H1 (cell line): ENCODE data around the gene ADAMTS8. TPM values are rescaled to one million over a fixed set of nuclear protein-coding genes. Genes with fewer than 3 reads are reported as not detected.

ENCODE experiments used
- CTCF ChIA-PET: fragments of 300-600 bp; sonication (Branson Sonifier 250); formaldehyde crosslinking; loops from one replicate; lab custom pipeline; 2021; ENCODE audit not compliant: partially characterized antibody; lab: Charles Lee
- POLR2A ChIA-PET: fragments of 300-600 bp; sonication (Branson Sonifier 250); formaldehyde crosslinking; loops from one replicate; lab custom pipeline; 2021; ENCODE audit warnings: inconsistent platforms; ENCODE audit not compliant: partially characterized antibody; lab: Charles Lee
- DNase-seq, 2 experiments: peaks; one replicate each; pipeline versions ENCODE4 v3.0.0 to v3.0.0-alpha.2; 2010 to 2022; ENCODE audit warnings: low spot score in 2 of 2, low read depth in 1 of 2, mixed read lengths in 1 of 2
- FAIRE-seq: peaks from 2 replicates; lab custom pipeline; 2011; peaks lifted over from hg19 to GRCh38; lab: Jason Lieb, UNC
- H2AFZ ChIP-seq: 2 replicates; pipeline ENCODE4 v1.8.1; 2012; ENCODE audit warnings: low read length, inconsistent platforms
- H2AK5ac ChIP-seq: 2 replicates; pipeline ENCODE4 v1.6.1; 2013; ENCODE audit warnings: low read depth, low read length
- H2BK120ac ChIP-seq: replicated peaks from 2 replicates; pipeline ENCODE3; 2013; ENCODE audit warnings: low read depth, low read length, inconsistent platforms
- H2BK12ac ChIP-seq: 2 replicates; pipeline ENCODE4 v1.6.1; 2013; ENCODE audit warnings: low read depth, low read length
- H2BK15ac ChIP-seq: 2 replicates; pipeline ENCODE4 v1.6.1; 2013; ENCODE audit warnings: low read length
- H2BK20ac ChIP-seq: 2 replicates; pipeline ENCODE4 v1.6.1; 2013; ENCODE audit warnings: low read length
- H2BK5ac ChIP-seq: 2 replicates; pipeline ENCODE4 v1.6.1; 2013; ENCODE audit warnings: low read depth, low read length
- H3K14ac ChIP-seq: 2 replicates; pipeline ENCODE4 v1.6.1; 2013; ENCODE audit warnings: inconsistent platforms; ENCODE audit not compliant: insufficient read length
- H3K18ac ChIP-seq: 2 replicates; pipeline ENCODE4 v1.6.1; 2013; ENCODE audit warnings: low read length; ENCODE audit errors: extremely low read depth
- H3K23ac ChIP-seq: 2 replicates; pipeline ENCODE4 v1.6.1; 2013; ENCODE audit warnings: inconsistent platforms; ENCODE audit not compliant: insufficient read length
- H3K23me2 ChIP-seq: 2 replicates; pipeline ENCODE4 v1.6.1; 2013; ENCODE audit warnings: low read depth, low read length
- H3K27ac ChIP-seq: 2 replicates; pipeline ENCODE4 v1.6.1; 2011; ENCODE audit warnings: low read depth, low read length, inconsistent platforms
- H3K27me3 ChIP-seq, 4 experiments: replicated peaks in 1 of 4; 1 replicate in 1 of 4; 2 replicates in 3 of 4; pipeline versions ENCODE4 v1.6.1 to v1.8.1; 2011 to 2013; ENCODE audit warnings: low read length in 3 of 4, mild to moderate bottlenecking in 3 of 4, inconsistent platforms in 2 of 4, mixed read lengths in 2 of 4, moderate library complexity in 1 of 4; ENCODE audit not compliant: control insufficient read depth in 3 of 4, insufficient read depth in 3 of 4; ENCODE audit errors: extremely low read depth in 1 of 4
- H3K36me3 ChIP-seq, 4 experiments: 2 replicates each; pipeline versions ENCODE4 v1.6.1 to v1.8.1; 2011 to 2013; ENCODE audit warnings: mild to moderate bottlenecking in 4 of 4, low read length in 3 of 4, moderate library complexity in 2 of 4, control low read depth in 1 of 4, inconsistent platforms in 1 of 4; ENCODE audit not compliant: insufficient read depth in 4 of 4, control insufficient read depth in 2 of 4
- H3K4ac ChIP-seq: replicated peaks from 2 replicates; pipeline ENCODE3; 2013; ENCODE audit warnings: low read length, low read depth, mixed read lengths, inconsistent platforms; ENCODE audit not compliant: insufficient read length
- H3K4me1 ChIP-seq, 4 experiments: replicated peaks in 1 of 4; 1 replicate in 1 of 4; 2 replicates in 3 of 4; pipeline versions ENCODE4 v1.6.1 to v1.8.1; 2011 to 2013; ENCODE audit warnings: low read length in 3 of 4, inconsistent platforms in 2 of 4, mixed read lengths in 1 of 4; ENCODE audit not compliant: insufficient read depth in 4 of 4, control insufficient read depth in 3 of 4
- H3K4me2 ChIP-seq, 2 experiments: 2 replicates each; pipeline versions ENCODE4 v1.6.1 to v1.8.1; 2011 to 2013; ENCODE audit warnings: low read depth in 2 of 2, low read length in 2 of 2, control low read depth in 1 of 2, inconsistent platforms in 1 of 2, mild to moderate bottlenecking in 1 of 2; ENCODE audit not compliant: insufficient read depth in 1 of 2
- H3K4me3 ChIP-seq, 4 experiments: fragments of 200-600, 300-600 bp in 1 of 4; sonication (generic), shearing (Covaris generic), sonication (Bioruptor Twin) in 1 of 4; 2 replicates each; pipeline versions ENCODE4 v1.5.1 to v1.8.1; 2011 to 2016; ENCODE audit warnings: low read length in 4 of 4, low read depth in 3 of 4, control low read depth in 2 of 4, inconsistent platforms in 2 of 4, mild to moderate bottlenecking in 2 of 4, mixed read lengths in 1 of 4, moderate library complexity in 1 of 4; ENCODE audit not compliant: insufficient read depth in 2 of 4; ENCODE audit errors: extremely low read depth in 1 of 4
- H3K56ac ChIP-seq: replicated peaks from 2 replicates; pipeline ENCODE3; 2013; ENCODE audit warnings: low read depth, mild to moderate bottlenecking, mixed read lengths, low read length, inconsistent platforms; ENCODE audit not compliant: insufficient read length
- H3K79me1 ChIP-seq: 2 replicates; pipeline ENCODE4 v1.6.1; 2013; ENCODE audit warnings: low read depth, low read length, control low read depth
- H3K79me2 ChIP-seq, 2 experiments: 2 replicates each; pipeline versions ENCODE4 v1.6.1 to v1.8.1; 2012 to 2013; ENCODE audit warnings: low read length in 2 of 2, mild to moderate bottlenecking in 2 of 2, inconsistent platforms in 1 of 2; ENCODE audit not compliant: insufficient read depth in 2 of 2, control insufficient read depth in 1 of 2
- H3K9ac ChIP-seq, 4 experiments: replicated peaks in 1 of 4; 1 replicate in 1 of 4; 2 replicates in 3 of 4; pipeline versions ENCODE4 v1.6.1 to v1.8.1; 2011 to 2013; ENCODE audit warnings: low read depth in 3 of 4, low read length in 3 of 4, control low read depth in 2 of 4, mild to moderate bottlenecking in 2 of 4, moderate library complexity in 2 of 4, inconsistent platforms in 1 of 4; ENCODE audit errors: extremely low read depth in 1 of 4
- H3K9me3 ChIP-seq, 2 experiments: 2 replicates each; pipeline versions ENCODE4 v1.6.1 to v1.8.1; 2012 to 2013; ENCODE audit warnings: mild to moderate bottlenecking in 2 of 2, moderate library complexity in 2 of 2, control low read depth in 1 of 2, inconsistent platforms in 1 of 2, low read depth in 1 of 2, low read length in 1 of 2, mixed read lengths in 1 of 2; ENCODE audit not compliant: insufficient read depth in 2 of 2
- H4K20me1 ChIP-seq, 2 experiments: replicated peaks in 1 of 2; 2 replicates each; pipeline versions ENCODE3 to v1.8.1; 2011 to 2013; ENCODE audit warnings: inconsistent platforms in 2 of 2, low read length in 2 of 2, mild to moderate bottlenecking in 1 of 2; ENCODE audit not compliant: insufficient read depth in 2 of 2, control insufficient read depth in 1 of 2
- H4K5ac ChIP-seq: 2 replicates; pipeline ENCODE4 v1.6.1; 2013; ENCODE audit warnings: low read length, low read depth, mixed read lengths, inconsistent platforms; ENCODE audit not compliant: insufficient read length
- H4K8ac ChIP-seq: 2 replicates; pipeline ENCODE4 v1.8.0; 2013; ENCODE audit warnings: mild to moderate bottlenecking, moderate library complexity, low read length, inconsistent platforms; ENCODE audit not compliant: insufficient read depth; ENCODE audit errors: extremely low read depth
- H4K91ac ChIP-seq: replicated peaks from 2 replicates; pipeline ENCODE3; 2013; ENCODE audit warnings: low read length, mixed read lengths, inconsistent platforms; ENCODE audit not compliant: insufficient read length
- CTBP2 ChIP-seq: IDR thresholded peaks from 2 replicates; pipeline ENCODE4 v1.7.0; 2011; ENCODE audit warnings: borderline replicate concordance, mild to moderate bottlenecking, moderate library complexity, mixed read lengths, low read length; ENCODE audit not compliant: insufficient read depth, insufficient read length
- WGBS, 2 experiments: shearing (Covaris generic) in 1 of 2; methylation state at CpG; one replicate each; pipeline versions ENCODE4 v1.1.6 to v1.1.7; 2013 to 2015; ENCODE audit warnings: low lambda C conversion rate in 2 of 2, mixed read lengths in 2 of 2, inconsistent platforms in 1 of 2, low coverage in 1 of 2, missing lambda C conversion rate in 1 of 2; ENCODE audit not compliant: insufficient replicate concordance in 2 of 2, insufficient coverage in 1 of 2, insufficient read length in 1 of 2; ENCODE audit errors: extremely low coverage in 1 of 2, missing lambda C conversion rate in 1 of 2; 5-methylcytosine and 5-hydroxymethylcytosine counted together
- polyA plus RNA-seq, 7 experiments: library from polyadenylated mRNA; depleted of rRNA in 3 of 7; stranded (reverse) in 5 of 7; unstranded in 2 of 7; fragments of >200 nt in 5 of 7; fragments of 200-250 nt in 2 of 7; gene quantifications; 1 replicate in 5 of 7; 2 replicates in 1 of 7; 4 replicates in 1 of 7; pipeline versions ENCODE4 v1.2.1 to v1.2.3, GENCODE V29; 2011 to 2013; ENCODE audit warnings: missing spikeins in 2 of 7, mixed read lengths in 2 of 7
- total RNA-seq: library from RNA; stranded (reverse); fragmentation: NEBNext Ultra II Directional; extraction: Animal tissue kit (Norgen Biotek cat#: 25700); gene quantifications from 2 replicates; pipeline ENCODE4 v1.2.1, GENCODE V29; 2021

ADAMTS8 gene
- total and polyA plus RNA-seq, 2 of the 8 experiments (the other 6 are each of a cell fraction or from before 2014, with no cell fraction given), result 9.3 to 16.6 TPM

GRCh38 chr11:130467116-130467900, 38.9 kb upstream of the ADAMTS8 start:
- DNase-seq (no peak), FAIRE-seq (no peak)
- no peaks in the 10 kb centered on the region for H3K27me3 ChIP-seq
- no peaks in the 10 kb centered on the region for H3K4me1 ChIP-seq
- no peak overlapping the region for H2BK12ac ChIP-seq
- no peaks in the 10 kb centered on the region for H3K79me2 ChIP-seq
- H3K36me3 ChIP-seq, result no peaks in the 10 kb centered on the region; a peak in 1 of 8 replicates
- H3K9me3 ChIP-seq, result no peaks in the 10 kb centered on the region
- peaks cover 0 to 2% of the 10 kb centered on the region in 2 experiments for H4K20me1 ChIP-seq
- no peak overlapping the region for H3K14ac ChIP-seq
- CTCF ChIA-PET, result interaction anchor here (1.6 kb wide), 1 partner anchor 392 kb away, joined by 5 read pairs; no protein-coding TSS in a partner anchor
- no peak overlapping the region for H2BK5ac ChIP-seq
- H2BK15ac ChIP-seq, result no peak overlapping the region
- no peak overlapping the region for H2BK20ac ChIP-seq
- H3K23me2 ChIP-seq, result peaks cover 2% of the 10 kb centered on the region; the same call in 1 of the 2 replicates
- H2AK5ac ChIP-seq, result no peak overlapping the region
- no peak overlapping the region for H4K5ac ChIP-seq
- H2BK120ac ChIP-seq, result no peak overlapping the region
- H3K56ac ChIP-seq, result no peak overlapping the region
- no peak overlapping the region for H3K23ac ChIP-seq
- H3K4me2 ChIP-seq, result no peak overlapping the region
- no peak overlapping the region for H4K91ac ChIP-seq
- no peak overlapping the region for H3K18ac ChIP-seq
- 85% methylated on average over 10 of the region's 10 CpGs; no CpG with 5 or more reads in 1 of the 2 experiments for WGBS, 2 experiments
- no peak overlapping the region for H3K27ac ChIP-seq
- H4K8ac ChIP-seq, result no peak overlapping the region
- no peak overlapping the region for H2AFZ ChIP-seq
- H3K4me3 ChIP-seq, result no peak overlapping the region
- H3K4ac ChIP-seq, result no peak overlapping the region
- H3K9ac ChIP-seq, result no peak overlapping the region
- POLR2A ChIA-PET, result no interaction called here
- H3K79me1 ChIP-seq, result no peaks in the 10 kb centered on the region
- no peak for TF ChIP-seq CTBP2
